MCF 10A (cell line): ENCODE data around the gene SLC4A1. TPM values are rescaled to one million over a fixed set of nuclear protein-coding genes. Genes with fewer than 3 reads are reported as not detected.

ENCODE experiments used
- BruUV-seq: library from RNA; stranded (reverse); fragments of 400-500 nt; replicated peaks from 2 replicates; lab custom pipeline; 2021; lab: Mats Ljungman, UMichigan
- CTCF ChIA-PET: fragments of 300-600 bp; sonication (Branson Sonifier 250); formaldehyde crosslinking; extraction: SDS; loops from one replicate; lab custom pipeline; 2021; ENCODE audit warnings: antibody characterized with exemption, inconsistent platforms; lab: Yijun Ruan, JAX
- POLR2A ChIA-PET: fragments of 300-600, 350-650 bp; sonication (Branson Sonifier 250); formaldehyde crosslinking; extraction: SDS; loops from one replicate; lab custom pipeline; 2020; ENCODE audit warnings: antibody characterized with exemption, inconsistent platforms; lab: Yijun Ruan, JAX
- DNase-seq: peaks from one replicate; pipeline ENCODE4 v3.0.0-alpha.2; 2018; ENCODE audit not compliant: unreplicated experiment
- H3K27ac Mint-ChIP-seq: one replicate; pipeline ENCODE4 v1.8.0; 2022; ENCODE audit warnings: mild to moderate bottlenecking, low read depth, mixed read lengths; ENCODE audit not compliant: unreplicated experiment
- H3K27me3 Mint-ChIP-seq: one replicate; pipeline ENCODE4 v1.8.0; 2022; ENCODE audit warnings: mixed read lengths; ENCODE audit not compliant: insufficient read depth, unreplicated experiment
- H3K36me3 Mint-ChIP-seq: one replicate; pipeline ENCODE4 v1.8.0; 2022; ENCODE audit warnings: mild to moderate bottlenecking, moderate library complexity, mixed read lengths; ENCODE audit not compliant: insufficient read depth, unreplicated experiment
- H3K4me1 Mint-ChIP-seq: one replicate; pipeline ENCODE4 v1.8.0; 2022; ENCODE audit warnings: mixed read lengths; ENCODE audit not compliant: insufficient read depth, unreplicated experiment
- H3K4me3 Mint-ChIP-seq: one replicate; pipeline ENCODE4 v1.8.0; 2022; ENCODE audit warnings: mild to moderate bottlenecking, moderate library complexity, mixed read lengths; ENCODE audit not compliant: unreplicated experiment
- H3K9me3 Mint-ChIP-seq: one replicate; pipeline ENCODE4 v1.8.0; 2022; ENCODE audit warnings: mixed read lengths; ENCODE audit not compliant: unreplicated experiment
- CTCF ChIP-seq: fragments of 200-600 bp; IDR thresholded peaks from one replicate; pipeline ENCODE4 v1.8.0; 2022; ENCODE audit warnings: antibody characterized with exemption, mild to moderate bottlenecking; ENCODE audit not compliant: unreplicated experiment
- intact Hi-C: fragments of 100-400 bp; cut with micrococcal nuclease; formaldehyde crosslinking; loops from 2 replicates; pipeline ENCODE4 v1.14.1; 2022
- total RNA-seq: library from RNA; stranded (reverse); gene quantifications from 2 replicates; pipeline ENCODE4 v1.2.3, GENCODE V29; 2022

SLC4A1 gene
- total RNA-seq, 1 experiment from 2014 or later, result not detected

GRCh38 chr17:44233582-44233981 lies 34.4 kb downstream of the SLC4A1 start:
- Mint-ChIP-seq H3K4me1 (peaks cover 14% of the 10 kb centered on the region), H3K9me3 (no peaks in the 10 kb centered on the region), H3K4me3 (no peak overlapping the region), H3K27ac (no peak overlapping the region), H3K36me3 (no peaks in the 10 kb centered on the region), H3K27me3 (no peaks in the 10 kb centered on the region)
- DNase-seq, result no peak
- BruUV-seq, result no TSS peak
- intact Hi-C loops, result no loop called here
- ChIA-PET POLR2A (interaction anchor here (1.9 kb wide), 1 partner anchor 12 kb away, joined by 10 read pairs; no protein-coding TSS in a partner anchor), CTCF (no interaction called here)
- TF ChIP-seq CTCF, result no peak

- H3K9me3 Mint-ChIP-seq, result no peaks in the 10 kb centered on the region
- H3K27ac Mint-ChIP-seq, result no peak overlapping the region
- H3K27me3 Mint-ChIP-seq, result no peaks in the 10 kb centered on the region
- TF ChIP-seq CTCF, result no peak
- H3K4me3 Mint-ChIP-seq, result no peak overlapping the region
- intact Hi-C loops, result no loop called here
- BruUV-seq, result no TSS peak
- DNase-seq, result no peak
- POLR2A ChIA-PET, result no interaction called here
- peaks cover 14% of the 10 kb centered on the region for H3K4me1 Mint-ChIP-seq
- CTCF ChIA-PET, result no interaction called here
- H3K36me3 Mint-ChIP-seq, result no peaks in the 10 kb centered on the region
Observed at GRCh38 chr17:44232061-44232460, 35.9 kb downstream of the SLC4A1 start.

- H3K4me1 Mint-ChIP-seq, result peaks cover 5% of the 10 kb centered on the region
- H3K27ac Mint-ChIP-seq, result no peak overlapping the region
- intact Hi-C loops, result no loop called here
- no peaks in the 10 kb centered on the region for H3K36me3 Mint-ChIP-seq
- POLR2A ChIA-PET, result no interaction called here
- CTCF ChIA-PET, result no interaction called here
- no peaks in the 10 kb centered on the region for H3K27me3 Mint-ChIP-seq
- H3K9me3 Mint-ChIP-seq, result no peaks in the 10 kb centered on the region
- no peak for DNase-seq
- no peak for TF ChIP-seq CTCF
- H3K4me3 Mint-ChIP-seq, result no peak overlapping the region
- BruUV-seq, result no TSS peak
Observed at GRCh38 chr17:44230140-44230539, 37.8 kb downstream of the SLC4A1 start.

GRCh38 chr17:44229090-44229489 lies 38.8 kb downstream of the SLC4A1 start:
- no peak for TF ChIP-seq CTCF
- intact Hi-C loops, result no loop called here
- no peak overlapping the region for H3K27ac Mint-ChIP-seq
- no peaks in the 10 kb centered on the region for H3K4me1 Mint-ChIP-seq
- H3K36me3 Mint-ChIP-seq, result no peaks in the 10 kb centered on the region
- DNase-seq, result no peak
- H3K27me3 Mint-ChIP-seq, result no peaks in the 10 kb centered on the region
- H3K4me3 Mint-ChIP-seq, result no peak overlapping the region
- ChIA-PET POLR2A (no interaction called here), CTCF (no interaction called here)
- no TSS peak for BruUV-seq
- H3K9me3 Mint-ChIP-seq, result no peaks in the 10 kb centered on the region
